ENCODE measurements around the gene NUP160. TPM values are rescaled to one million over a fixed set of nuclear protein-coding genes. Genes with fewer than 3 reads are reported as not detected.

The NUP160 gene
- total and polyA plus RNA-seq, 2 of the 8 experiments (the other 6 are each of a cell fraction or from before 2014, with no cell fraction given), result 44.6 to 100 TPM

DNA sequence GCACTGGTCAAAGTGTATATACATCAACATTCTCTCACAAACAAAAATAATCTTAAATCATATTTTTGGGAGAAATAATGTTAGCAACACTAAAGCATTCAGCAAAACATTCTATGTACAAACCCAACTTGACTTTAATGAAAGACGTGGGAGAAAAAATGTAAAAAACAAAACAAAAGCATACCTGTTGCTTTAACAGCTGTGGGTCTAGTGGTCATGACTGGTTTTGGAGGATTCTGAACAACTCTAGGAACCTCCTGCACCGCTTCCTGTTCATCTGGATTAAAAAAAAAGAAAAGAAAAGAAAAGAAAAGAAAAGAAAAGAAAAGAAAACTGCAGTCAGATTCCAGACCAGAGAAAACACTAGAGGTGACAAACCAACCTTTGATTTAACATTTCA is 83.1 kb downstream of the NUP160 start:
- Histone ChIP-seq H3K23me2 (ENCODE audit: low read depth, low read length) (peaks cover 3% of the 10 kb centered on the region; the same call in 1 of the 2 replicates), H2BK120ac (replicated peaks; ENCODE audit: low read depth, low read length) (no peak overlapping the region), H2BK20ac (ENCODE audit: low read length) (no peak overlapping the region), H3K79me1 (ENCODE audit: low read depth, low read length) (no peaks in the 10 kb centered on the region), H4K5ac (ENCODE audit: insufficient read length, low read depth, low read length) (no peak overlapping the region), H3K9me3 (ENCODE audit: insufficient read depth in 2 of 2, low read depth in 1 of 2, low read length in 1 of 2) (no peaks in the 10 kb centered on the region), H3K4me2 (ENCODE audit: insufficient read depth in 1 of 2, low read depth in 2 of 2, low read length in 2 of 2) (peak overlapping the region; percentile 58 to 71; a peak in 2 of 4 replicates), H3K9ac (replicated peaks in 1 of 4; ENCODE audit: extremely low read depth in 1 of 4, low read depth in 3 of 4, low read length in 3 of 4) (no peak overlapping the region; a peak in 1 of 7 replicates), H3K14ac (ENCODE audit: insufficient read length) (no peak overlapping the region), H3K56ac (replicated peaks; ENCODE audit: insufficient read length, low read depth, low read length) (no peak overlapping the region), H3K79me2 (ENCODE audit: control insufficient read depth in 1 of 2, insufficient read depth in 2 of 2, low read length in 2 of 2) (peaks cover 13 to 34% of the 10 kb centered on the region in 2 experiments; a peak in 3 of 4 replicates), H3K18ac (ENCODE audit: extremely low read depth, low read length) (no peak overlapping the region), H2AFZ (ENCODE audit: low read length) (no peak overlapping the region), H2AK5ac (ENCODE audit: low read depth, low read length) (no peak overlapping the region), H3K36me3 (ENCODE audit: control insufficient read depth in 2 of 4, insufficient read depth in 4 of 4, low read length in 3 of 4) (peaks cover 6 to 47% (median 22%) of the 10 kb centered on the region in 4 experiments), H2BK5ac (ENCODE audit: low read depth, low read length) (no peak overlapping the region), H4K8ac (ENCODE audit: extremely low read depth, insufficient read depth, low read length) (no peak overlapping the region), H4K91ac (replicated peaks; ENCODE audit: insufficient read length, low read length) (no peak overlapping the region), H4K20me1 (replicated peaks in 1 of 2; ENCODE audit: control insufficient read depth in 1 of 2, insufficient read depth in 2 of 2, low read length in 2 of 2) (peaks cover 0 to 7% of the 10 kb centered on the region in 2 experiments), H3K4ac (replicated peaks; ENCODE audit: insufficient read length, low read depth, low read length) (no peak overlapping the region), H3K4me1 (replicated peaks in 1 of 4; ENCODE audit: control insufficient read depth in 3 of 4, insufficient read depth in 4 of 4, low read length in 3 of 4) (0 out of 7 replicates have a peak, but pooled peaks cover 0 to 1% (median 0%) of the 10 kb centered on the region in 4 experiments), H3K27me3 (replicated peaks in 1 of 4; ENCODE audit: control insufficient read depth in 3 of 4, extremely low read depth in 1 of 4, insufficient read depth in 3 of 4, low read length in 3 of 4) (no peaks in the 10 kb centered on the region), H2BK12ac (ENCODE audit: low read depth, low read length) (no peak overlapping the region), H3K4me3 (ENCODE audit: extremely low read depth in 1 of 4, insufficient read depth in 2 of 4, low read depth in 3 of 4, low read length in 4 of 4) (peak overlapping the region in 2 of 4 experiments; percentile 87 to 98; a peak in 3 of 8 replicates), H2BK15ac (ENCODE audit: low read length) (no peak overlapping the region), H3K27ac (ENCODE audit: low read depth, low read length) (no peak overlapping the region), H3K23ac (ENCODE audit: insufficient read length) (no peak overlapping the region)
- FAIRE-seq (no peak), DNase-seq (ENCODE audit: low read depth in 1 of 2, low spot score in 2 of 2) (no peak)
- WGBS, 2 experiments (ENCODE audit: extremely low coverage in 1 of 2, insufficient coverage in 1 of 2, insufficient read length in 1 of 2, insufficient replicate concordance in 2 of 2, low coverage in 1 of 2, low lambda C conversion rate in 2 of 2, missing lambda C conversion rate in 1 of 2), result 83% methylated on average over 2 of the region's 2 CpGs; no CpG with 5 or more reads in 1 of the 2 experiments
- POLR2A ChIA-PET (ENCODE audit: partially characterized antibody), result interaction anchor here (0.7 to 4.2 kb wide), 6 partner anchors 7 to 50 kb away, joined by 3 to 28 read pairs (median 7); partner anchors contain the start of gene AGBL2
- CTCF ChIA-PET (ENCODE audit: partially characterized antibody), result no interaction called here
- TF ChIP-seq JUN (IDR thresholded peaks at IDR 0.05; ENCODE audit: low read depth, low read length) (no peak), HDAC6 (IDR thresholded peaks at IDR 0.05; ENCODE audit: low read depth, low read length) (no peak), CBX8 (IDR thresholded peaks at IDR 0.05; ENCODE audit: borderline replicate concordance, low read depth, low read length) (no peak), GTF2F1 (IDR thresholded peaks at IDR 0.05; ENCODE audit: borderline replicate concordance, low read depth, low read length) (no peak), EGR1 (IDR thresholded peaks at IDR 0.05; ENCODE audit: borderline replicate concordance, low read depth, low read length) (no peak), SIN3A (conservative IDR thresholded peaks at IDR 0.05 in 1 of 2, IDR thresholded peaks at IDR 0.05 in 1 of 2; ENCODE audit: low read depth in 1 of 2, low read length in 2 of 2) (no peak), HDAC2 (IDR thresholded peaks at IDR 0.05; ENCODE audit: borderline replicate concordance in 1 of 2, low read depth in 2 of 2, low read length in 2 of 2) (no peak)
- TF ChIP-seq, protein P1, sequence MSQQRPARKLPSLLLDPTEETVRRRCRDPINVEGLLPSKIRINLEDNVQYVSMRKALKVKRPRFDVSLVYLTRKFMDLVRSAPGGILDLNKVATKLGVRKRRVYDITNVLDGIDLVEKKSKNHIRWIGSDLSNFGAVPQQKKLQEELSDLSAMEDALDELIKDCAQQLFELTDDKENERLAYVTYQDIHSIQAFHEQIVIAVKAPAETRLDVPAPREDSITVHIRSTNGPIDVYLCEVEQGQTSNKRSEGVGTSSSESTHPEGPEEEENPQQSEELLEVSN (IDR thresholded peaks at IDR 0.05), result no peak
